ENCODE measurements around the gene USP32. TPM values are rescaled to one million over a fixed set of nuclear protein-coding genes. Genes with fewer than 3 reads are reported as not detected.
"Not testable (repeated sequence)": the region's sequence is repeated elsewhere in the genome, so short reads cannot be mapped to it uniquely, and the experiment has no call there.

USP32 gene
- total RNA-seq, 6 experiments from 2014 or later, result 24.8 to 44.2 (median 33.5) TPM

DNA sequence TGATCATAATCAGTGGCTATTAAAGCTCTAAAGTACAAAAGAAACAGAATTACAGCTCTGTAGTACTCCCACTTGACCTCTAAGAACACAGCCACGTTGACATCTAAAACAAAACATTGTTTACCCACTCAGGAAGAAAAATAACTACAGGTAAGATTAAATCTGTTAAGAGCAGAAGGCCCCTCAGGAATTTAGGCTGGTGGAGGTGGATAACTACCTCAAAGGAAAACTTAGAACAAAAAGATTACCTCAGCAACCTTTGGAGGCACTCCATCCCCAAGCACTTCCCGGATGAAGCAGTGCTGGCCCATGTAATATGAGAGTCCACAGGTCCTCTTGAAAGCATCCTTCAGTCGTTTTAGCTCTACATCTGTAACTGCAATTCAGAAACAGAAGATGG, 46.7 kb downstream of the USP32 start:
- H3K4me3 ChIP-seq, result no peak overlapping the region
- peaks cover 0 to 7% (median 6%) of the 10 kb centered on the region in 4 donors for H3K36me3 ChIP-seq
- WGBS (ENCODE audit: insufficient coverage, low coverage, low lambda C conversion rate, missing lambda C conversion rate), result 73% methylated on average over 3 of the region's 3 CpGs
- no peaks in the 10 kb centered on the region for H3K27me3 ChIP-seq
- DNase-seq (no peak), ATAC-seq (no peak)
- no peaks in the 10 kb centered on the region for H3K4me1 ChIP-seq
- no peak for TF ChIP-seq POLR2A (IDR thresholded peaks at IDR 0.05)
- TF ChIP-seq CTCF (IDR thresholded peaks at IDR 0.05), result no peak
- H3K27ac ChIP-seq, result no peak overlapping the region
- intact Hi-C loops (cut with DNase I), result no loop called here
- no peaks in the 10 kb centered on the region for H3K9me3 ChIP-seq

- H3K27me3 ChIP-seq; intact Hi-C loops (cut with DNase I); H3K4me1 ChIP-seq; H3K4me3 ChIP-seq; H3K27ac ChIP-seq; H3K36me3 ChIP-seq; H3K9me3 ChIP-seq; DNase-seq; ATAC-seq: not testable (repeated sequence)
- WGBS (ENCODE audit: insufficient coverage, low coverage, low lambda C conversion rate, missing lambda C conversion rate), result no CpG with 5 or more reads among the region's 7 CpGs
Observed at GRCh38 chr17:60342492-60342891, 49.4 kb downstream of the USP32 start.

DNA sequence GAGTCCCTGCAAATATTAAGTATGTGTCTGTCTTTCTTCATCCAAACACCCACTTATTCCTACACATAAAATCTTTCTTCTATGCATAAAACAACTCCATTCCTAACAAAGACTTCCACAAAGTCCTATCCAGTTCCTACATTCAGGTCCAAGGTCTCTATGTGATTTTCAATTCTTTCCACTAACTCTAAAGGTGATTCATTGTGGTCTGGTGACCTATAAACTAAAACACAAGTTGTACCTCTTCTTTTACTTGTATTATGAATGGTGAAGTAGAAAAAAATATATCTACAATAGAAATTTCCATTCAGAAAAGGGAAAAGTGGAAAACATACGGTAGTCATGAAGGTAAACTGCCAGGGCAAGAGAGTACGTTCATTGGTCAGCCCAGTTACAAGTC, 56.6 kb downstream of the USP32 start:
- TF ChIP-seq POLR2A (IDR thresholded peaks at IDR 0.05) (no peak), CTCF (IDR thresholded peaks at IDR 0.05) (no peak)
- Histone ChIP-seq H3K27ac (no peak overlapping the region), H3K4me3 (no peak overlapping the region), H3K9me3 (no peaks in the 10 kb centered on the region), H3K4me1 (no peaks in the 10 kb centered on the region), H3K27me3 (no peaks in the 10 kb centered on the region), H3K36me3 (no peaks in the 10 kb centered on the region)
- WGBS (ENCODE audit: insufficient coverage, low coverage, low lambda C conversion rate, missing lambda C conversion rate), result 94% methylated on average over 2 of the region's 2 CpGs
- intact Hi-C loops (cut with DNase I), result no loop called here
- ATAC-seq (no peak), DNase-seq (no peak)

DNA sequence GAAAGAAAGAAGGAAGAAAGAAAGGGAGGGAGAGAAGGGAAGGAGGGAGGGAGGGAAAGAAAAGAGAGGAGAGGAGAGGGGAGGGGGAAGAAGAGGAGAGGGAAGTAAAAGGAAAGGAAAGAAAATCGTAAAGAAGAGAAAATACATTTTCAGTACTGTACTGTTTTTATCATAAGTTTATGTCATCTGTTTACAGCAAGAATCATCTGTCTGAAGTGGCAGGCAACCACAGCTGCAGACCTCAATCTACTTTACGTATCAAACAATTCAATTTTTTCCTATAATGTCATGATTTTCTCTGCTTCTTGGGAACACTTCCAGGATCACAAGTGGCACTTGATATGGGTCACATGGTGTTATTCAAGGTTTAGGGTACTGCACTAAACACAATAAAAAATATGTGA, 58.3 kb downstream of the USP32 start:
- no peak overlapping the region for H3K4me3 ChIP-seq
- H3K4me1 ChIP-seq, result no peaks in the 10 kb centered on the region
- H3K27me3 ChIP-seq, result no peaks in the 10 kb centered on the region
- no peak for TF ChIP-seq CTCF (IDR thresholded peaks at IDR 0.05)
- TF ChIP-seq POLR2A (IDR thresholded peaks at IDR 0.05), result no peak
- DNase-seq (no peak), ATAC-seq (no peak)
- H3K36me3 ChIP-seq, result no peaks in the 10 kb centered on the region
- WGBS (ENCODE audit: insufficient coverage, low coverage, low lambda C conversion rate, missing lambda C conversion rate), result 40% methylated on average over 2 of the region's 2 CpGs
- H3K27ac ChIP-seq, result no peak overlapping the region
- intact Hi-C loops (cut with DNase I), result no loop called here
- H3K9me3 ChIP-seq, result no peaks in the 10 kb centered on the region

- H3K4me1 ChIP-seq; H3K4me3 ChIP-seq; H3K9me3 ChIP-seq; DNase-seq; H3K36me3 ChIP-seq; H3K27me3 ChIP-seq; ATAC-seq; intact Hi-C loops (cut with DNase I); H3K27ac ChIP-seq: not testable (repeated sequence)
- 82% methylated on average over 2 of the region's 2 CpGs for WGBS (ENCODE audit: insufficient coverage, low coverage, low lambda C conversion rate, missing lambda C conversion rate)
Observed at GRCh38 chr17:60333072-60333471, 58.9 kb downstream of the USP32 start.

DNA sequence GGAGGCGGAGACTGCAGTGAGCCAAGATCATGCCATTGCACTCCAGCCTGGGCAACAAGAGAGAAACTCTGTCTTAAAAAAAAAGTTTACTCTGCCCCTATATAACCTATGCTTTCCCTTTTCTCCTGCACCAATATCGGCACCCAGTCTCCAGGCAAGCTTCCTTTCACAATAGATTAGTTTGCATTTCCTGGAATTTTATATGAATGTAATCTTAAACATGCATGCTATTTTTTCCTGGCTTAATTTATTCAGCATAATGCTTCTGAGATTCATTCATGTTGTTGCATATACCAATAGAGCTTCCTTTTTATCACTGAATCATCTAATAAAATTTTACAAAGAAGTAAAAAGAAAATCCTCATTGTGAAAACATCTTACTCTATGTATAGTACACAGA, 59.4 kb downstream of the USP32 start:
- Histone ChIP-seq H3K4me1 (no peaks in the 10 kb centered on the region), H3K36me3 (no peaks in the 10 kb centered on the region), H3K9me3 (no peaks in the 10 kb centered on the region), H3K4me3 (no peak overlapping the region), H3K27ac (no peak overlapping the region), H3K27me3 (no peaks in the 10 kb centered on the region)
- ATAC-seq (no peak), DNase-seq (no peak)
- intact Hi-C loops (cut with DNase I), result no loop called here
- TF ChIP-seq CTCF (IDR thresholded peaks at IDR 0.05) (no peak), POLR2A (IDR thresholded peaks at IDR 0.05) (no peak)
- 51% methylated on average over 2 of the region's 2 CpGs for WGBS (ENCODE audit: insufficient coverage, low coverage, low lambda C conversion rate, missing lambda C conversion rate)

Measured in right lobe of liver (tissue), 6 donors.